H9 (cell line): ENCODE results near the gene AMMECR1. TPM values are rescaled to one million over a fixed set of nuclear protein-coding genes. Genes with fewer than 3 reads are reported as not detected.

ENCODE experiments used
- DNase-seq: peaks from one replicate; pipeline ENCODE4 v3.0.0-alpha.2; 2017
- H2AFZ ChIP-seq: one replicate; pipeline ENCODE4 v1.6.1; 2013; ENCODE audit warnings: mild to moderate bottlenecking, low read length, control low read depth, moderate library complexity
- H2AK5ac ChIP-seq: 2 replicates; pipeline ENCODE4 v1.6.1; 2013; ENCODE audit warnings: low read length, control low read depth, mixed read lengths; ENCODE audit not compliant: insufficient read length
- H2BK120ac ChIP-seq: one replicate; pipeline ENCODE4 v1.6.1; 2013; ENCODE audit warnings: low read depth, mild to moderate bottlenecking, low read length, control low read depth, inconsistent platforms; ENCODE audit not compliant: poor library complexity, severe bottlenecking
- H2BK12ac ChIP-seq: 2 replicates; pipeline ENCODE4 v1.6.1; 2013; ENCODE audit warnings: low read length, control low read depth, mixed read lengths, low read depth; ENCODE audit not compliant: insufficient read length
- H2BK15ac ChIP-seq: 2 replicates; pipeline ENCODE4 v1.6.1; 2013; ENCODE audit warnings: low read depth, low read length, control low read depth
- H2BK20ac ChIP-seq: one replicate; pipeline ENCODE4 v1.6.1; 2013; ENCODE audit warnings: low read depth, mild to moderate bottlenecking, low read length, control low read depth, inconsistent platforms; ENCODE audit not compliant: poor library complexity, severe bottlenecking
- H2BK5ac ChIP-seq: 2 replicates; pipeline ENCODE4 v1.6.1; 2013; ENCODE audit warnings: low read length, control low read depth, mixed read lengths; ENCODE audit not compliant: insufficient read length
- H3K14ac ChIP-seq: 2 replicates; pipeline ENCODE4 v1.6.1; 2013; ENCODE audit warnings: low read length, control low read depth; ENCODE audit not compliant: insufficient read depth
- H3K18ac ChIP-seq: 2 replicates; pipeline ENCODE4 v1.6.1; 2013; ENCODE audit warnings: low read depth, mild to moderate bottlenecking, mixed read lengths, low read length, control low read depth; ENCODE audit not compliant: insufficient read length
- H3K23ac ChIP-seq: 2 replicates; pipeline ENCODE4 v1.6.1; 2013; ENCODE audit warnings: low read length, control low read depth, mixed read lengths, low read depth; ENCODE audit not compliant: insufficient read length
- H3K23me2 ChIP-seq: 2 replicates; pipeline ENCODE4 v1.6.1; 2013; ENCODE audit warnings: low read depth, mild to moderate bottlenecking, mixed read lengths, low read length, control low read depth; ENCODE audit not compliant: insufficient read length, poor library complexity, severe bottlenecking
- H3K27ac ChIP-seq: 2 replicates; pipeline ENCODE4 v1.5.1; 2013; ENCODE audit warnings: low read length, control low read depth, mixed read lengths, low read depth; ENCODE audit not compliant: insufficient read length
- H3K27me3 ChIP-seq: 2 replicates; pipeline ENCODE4 v1.6.1; 2013; ENCODE audit warnings: low read length, control low read depth, inconsistent platforms; ENCODE audit not compliant: insufficient read depth
- H3K4ac ChIP-seq: 2 replicates; pipeline ENCODE4 v1.6.1; 2013; ENCODE audit warnings: low read depth, mild to moderate bottlenecking, control low read depth, inconsistent platforms, low read length, moderate library complexity
- H3K4me1 ChIP-seq: 2 replicates; pipeline ENCODE4 v1.6.1; 2013; ENCODE audit warnings: low read length, control low read depth, inconsistent platforms; ENCODE audit not compliant: insufficient read depth
- H3K4me2 ChIP-seq: 2 replicates; pipeline ENCODE4 v1.6.1; 2013; ENCODE audit warnings: low read length, control low read depth, mixed read lengths; ENCODE audit not compliant: insufficient read length, insufficient read depth
- H3K56ac ChIP-seq: 2 replicates; pipeline ENCODE4 v1.6.1; 2013; ENCODE audit warnings: low read depth, mild to moderate bottlenecking, mixed read lengths, low read length, control low read depth; ENCODE audit not compliant: insufficient read length
- H3K79me1 ChIP-seq: 2 replicates; pipeline ENCODE4 v1.6.1; 2013; ENCODE audit warnings: low read depth, mild to moderate bottlenecking, moderate library complexity, low read length, control low read depth, inconsistent platforms; ENCODE audit not compliant: insufficient read depth, poor library complexity, severe bottlenecking
- H3K79me2 ChIP-seq: 2 replicates; pipeline ENCODE4 v1.6.1; 2013; ENCODE audit warnings: low read length, control low read depth, inconsistent platforms; ENCODE audit not compliant: insufficient read depth
- H3K9ac ChIP-seq: 2 replicates; pipeline ENCODE4 v1.6.1; 2013; ENCODE audit warnings: low read length, control low read depth, mixed read lengths; ENCODE audit not compliant: insufficient read length; ENCODE audit errors: extremely low read depth
- H3K9me3 ChIP-seq: one replicate; pipeline ENCODE4 v1.6.1; 2013; ENCODE audit warnings: low read depth, low read length, inconsistent platforms; ENCODE audit not compliant: control insufficient read depth
- H3T11ph ChIP-seq: one replicate; pipeline ENCODE4 v1.6.1; 2013; ENCODE audit warnings: mild to moderate bottlenecking, low read length, control low read depth, inconsistent platforms
- H4K20me1 ChIP-seq: one replicate; pipeline ENCODE4 v1.6.1; 2013; ENCODE audit not compliant: control insufficient read depth, insufficient read length, insufficient read depth
- H4K5ac ChIP-seq: 2 replicates; pipeline ENCODE4 v1.6.1; 2013; ENCODE audit warnings: low read depth, mild to moderate bottlenecking, mixed read lengths, low read length, control low read depth; ENCODE audit not compliant: insufficient read length
- H4K8ac ChIP-seq: replicated peaks from 2 replicates; pipeline ENCODE4 v1.6.1; 2013; ENCODE audit warnings: low read length, control low read depth, mixed read lengths, low read depth; ENCODE audit not compliant: insufficient read length
- H4K91ac ChIP-seq: 2 replicates; pipeline ENCODE4 v1.6.1; 2013; ENCODE audit warnings: low read depth, mild to moderate bottlenecking, moderate library complexity, mixed read lengths, low read length, control low read depth; ENCODE audit not compliant: insufficient read length
- H3K27ac Mint-ChIP-seq, 3 experiments: 2 replicates in 2 of 3; 3 replicates in 1 of 3; pipeline ENCODE4 v1.8.0; 2020 to 2021; ENCODE audit warnings: mixed read lengths in 3 of 3, mild to moderate bottlenecking in 1 of 3, moderate library complexity in 1 of 3
- H3K27me3 Mint-ChIP-seq: 2 replicates; pipeline ENCODE4 v1.8.0; 2021; ENCODE audit warnings: low read depth, mild to moderate bottlenecking, moderate library complexity, mixed read lengths
- H3K36me3 Mint-ChIP-seq, 3 experiments: 2 replicates in 2 of 3; 3 replicates in 1 of 3; pipeline ENCODE4 v1.8.0; 2020 to 2021; ENCODE audit warnings: low read depth in 3 of 3, mixed read lengths in 3 of 3; ENCODE audit not compliant: insufficient read depth in 1 of 3
- H3K4me1 Mint-ChIP-seq, 2 experiments: 2 replicates each; pipeline ENCODE4 v1.8.0; 2020; ENCODE audit warnings: mixed read lengths in 2 of 2
- H3K4me3 Mint-ChIP-seq, 2 experiments: 2 replicates in 1 of 2; 3 replicates in 1 of 2; pipeline ENCODE4 v1.8.0; 2020 to 2021; ENCODE audit warnings: mild to moderate bottlenecking in 2 of 2, mixed read lengths in 2 of 2, moderate library complexity in 1 of 2
- H3K9me3 Mint-ChIP-seq, 2 experiments: 2 replicates in 1 of 2; 3 replicates in 1 of 2; pipeline ENCODE4 v1.8.0; 2020; ENCODE audit warnings: mild to moderate bottlenecking in 2 of 2, mixed read lengths in 2 of 2, moderate library complexity in 1 of 2
- WGBS: extraction: QIAGEN DNeasy Blood & Tissue Kit; methylation state at CpG from one replicate; pipeline ENCODE4 v1.1.7; 2013; ENCODE audit warnings: missing lambda C conversion rate, low lambda C conversion rate, mixed read lengths; ENCODE audit not compliant: insufficient read length; ENCODE audit errors: extremely low coverage; 5-methylcytosine and 5-hydroxymethylcytosine counted together
- total RNA-seq: library from RNA; stranded (reverse); gene quantifications from 2 replicates; pipeline ENCODE4 v1.2.1, GENCODE V29; 2021
- TF ChIP-seq, protein P1 (sequence below): fragments of 200-600 bp; sonication (generic); conservative IDR thresholded peaks from 3 replicates; pipeline ENCODE4 v1.8.0; 2021; ENCODE audit warnings: antibody characterized with exemption, mild to moderate bottlenecking

Gene AMMECR1
- total RNA-seq, 1 experiment from 2014 or later = 28.5 TPM

DNA sequence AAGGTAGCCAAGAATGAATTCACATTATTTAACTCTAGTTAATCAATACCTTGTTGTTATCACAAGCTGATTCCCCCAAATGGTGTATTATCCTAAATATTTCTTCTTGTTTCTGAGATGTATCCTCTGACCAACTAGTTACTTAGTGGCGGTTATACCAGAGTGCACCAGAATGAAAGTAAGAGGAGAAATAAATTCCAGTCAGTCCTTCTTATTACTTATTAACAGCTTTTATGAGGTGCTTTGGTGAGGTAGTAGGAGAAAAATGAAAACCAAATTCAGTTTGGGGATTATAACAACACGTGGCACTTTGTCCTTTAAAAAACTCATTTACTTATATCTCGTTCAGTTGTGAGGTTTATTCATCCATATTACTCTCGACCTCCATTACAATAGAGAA, 101.9 kb downstream of the AMMECR1 start:
- no peak for DNase-seq
- Histone ChIP-seq H4K91ac (no peak overlapping the region), H4K20me1 (no peaks in the 10 kb centered on the region), H3K9ac (no peak overlapping the region), H3K4me1 (no peaks in the 10 kb centered on the region), H2AK5ac (no peak overlapping the region), H2BK120ac (no peak overlapping the region), H3K23me2 (no peaks in the 10 kb centered on the region), H3K27me3 (no peaks in the 10 kb centered on the region), H2BK12ac (no peak overlapping the region), H2AFZ (no peak overlapping the region), H3K4ac (no peak overlapping the region), H2BK20ac (no peak overlapping the region), H3K4me2 (no peak overlapping the region), H3K27ac (no peak overlapping the region), H2BK15ac (no peak overlapping the region), H3K9me3 (no peaks in the 10 kb centered on the region), H3K56ac (no peak overlapping the region), H4K5ac (no peak overlapping the region), H3T11ph (no peak overlapping the region), H4K8ac (no peak overlapping the region), H3K79me1 (no peaks in the 10 kb centered on the region), H3K18ac (no peak overlapping the region), H2BK5ac (no peak overlapping the region), H3K23ac (no peak overlapping the region), H3K79me2 (no peaks in the 10 kb centered on the region), H3K14ac (no peak overlapping the region)
- no peak overlapping the region for H3K27ac Mint-ChIP-seq
- TF ChIP-seq, protein P1, sequence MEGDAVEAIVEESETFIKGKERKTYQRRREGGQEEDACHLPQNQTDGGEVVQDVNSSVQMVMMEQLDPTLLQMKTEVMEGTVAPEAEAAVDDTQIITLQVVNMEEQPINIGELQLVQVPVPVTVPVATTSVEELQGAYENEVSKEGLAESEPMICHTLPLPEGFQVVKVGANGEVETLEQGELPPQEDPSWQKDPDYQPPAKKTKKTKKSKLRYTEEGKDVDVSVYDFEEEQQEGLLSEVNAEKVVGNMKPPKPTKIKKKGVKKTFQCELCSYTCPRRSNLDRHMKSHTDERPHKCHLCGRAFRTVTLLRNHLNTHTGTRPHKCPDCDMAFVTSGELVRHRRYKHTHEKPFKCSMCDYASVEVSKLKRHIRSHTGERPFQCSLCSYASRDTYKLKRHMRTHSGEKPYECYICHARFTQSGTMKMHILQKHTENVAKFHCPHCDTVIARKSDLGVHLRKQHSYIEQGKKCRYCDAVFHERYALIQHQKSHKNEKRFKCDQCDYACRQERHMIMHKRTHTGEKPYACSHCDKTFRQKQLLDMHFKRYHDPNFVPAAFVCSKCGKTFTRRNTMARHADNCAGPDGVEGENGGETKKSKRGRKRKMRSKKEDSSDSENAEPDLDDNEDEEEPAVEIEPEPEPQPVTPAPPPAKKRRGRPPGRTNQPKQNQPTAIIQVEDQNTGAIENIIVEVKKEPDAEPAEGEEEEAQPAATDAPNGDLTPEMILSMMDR = no peak
- peaks cover 0 to 2% of the 10 kb centered on the region in 2 experiments; a peak in 1 of 4 replicates for H3K4me1 Mint-ChIP-seq
- no CpG with 5 or more reads among the region's 4 CpGs for WGBS
- no peaks in the 10 kb centered on the region; a peak in 1 of 7 replicates for H3K36me3 Mint-ChIP-seq
- H3K27me3 Mint-ChIP-seq = no peaks in the 10 kb centered on the region
- H3K4me3 Mint-ChIP-seq = no peak overlapping the region
- H3K9me3 Mint-ChIP-seq = no peaks in the 10 kb centered on the region
